K562 (cell line): ENCODE results near the gene TTC21A. TPM values are rescaled to one million over a fixed set of nuclear protein-coding genes. Genes with fewer than 3 reads are reported as not detected.

Source experiments
- ATAC-seq: fragments of 200-7000 bp; cut with Tn5 transposase; 3 replicates; pipeline ENCODE4 v1.9.1; 2020; ENCODE audit warnings: moderate library complexity
- BruUV-seq: library from RNA; stranded (reverse); fragments of 400-500 nt; replicated peaks from 2 replicates; lab custom pipeline; 2021; lab: Mats Ljungman, UMichigan
- CTCF ChIA-PET: fragments of 300-600 bp; formaldehyde crosslinking; extraction: SDS; loops from one replicate; lab custom pipeline; 2021; ENCODE audit warnings: low intra/inter-chr PET ratio; lab: Yijun Ruan, JAX
- POLR2A ChIA-PET: fragments of 300-600, 350-650 bp; sonication (Branson Sonifier 250); formaldehyde crosslinking; extraction: SDS; loops from one replicate; lab custom pipeline; 2021; ENCODE audit warnings: antibody characterized with exemption, inconsistent platforms; lab: Yijun Ruan, JAX
- DNase-seq, 4 experiments: peaks; one replicate each; pipeline versions ENCODE4 v3.0.0 to v3.0.0-alpha.2; 2011 to 2018; ENCODE audit warnings: low spot score in 3 of 4, mixed read lengths in 3 of 4; ENCODE audit errors: extremely low read depth in 1 of 4
- FAIRE-seq: peaks from 2 replicates; lab custom pipeline; 2011; peaks lifted over from hg19 to GRCh38; lab: Jason Lieb, UNC
- H2AFZ ChIP-seq: 2 replicates; pipeline ENCODE4 v1.6.0; 2011; ENCODE audit warnings: low read depth, low read length, control low read depth, inconsistent platforms
- H3K27ac ChIP-seq: fragments of 200-600 bp; 3 replicates; pipeline ENCODE4 v1.8.0; 2011; ENCODE audit warnings: low read depth, mild to moderate bottlenecking, control low read depth, inconsistent platforms, low read length, moderate library complexity, mixed read lengths; ENCODE audit errors: extremely low read depth
- H3K27me3 ChIP-seq, 2 experiments: fragments of 300-600 bp in 1 of 2; 2 replicates in 1 of 2; 3 replicates in 1 of 2; pipeline versions ENCODE4 v1.6.0 to v1.8.0; 2011; ENCODE audit warnings: inconsistent platforms in 2 of 2, low read length in 2 of 2, mild to moderate bottlenecking in 1 of 2, mixed read lengths in 1 of 2, moderate library complexity in 1 of 2; ENCODE audit not compliant: control insufficient read depth in 2 of 2, insufficient read depth in 2 of 2
- H3K36me3 ChIP-seq: fragments of 300-600 bp; 3 replicates; pipeline ENCODE4 v1.8.0; 2011; ENCODE audit warnings: mild to moderate bottlenecking, low read length, inconsistent platforms; ENCODE audit not compliant: control insufficient read depth, insufficient read depth
- H3K4me1 ChIP-seq, 2 experiments: fragments of 200-600 bp in 1 of 2; replicated peaks in 1 of 2; 2 replicates in 1 of 2; 3 replicates in 1 of 2; pipeline versions ENCODE4 v1.5.1 to v1.8.0; 2011; ENCODE audit warnings: inconsistent platforms in 2 of 2, low read length in 2 of 2, mild to moderate bottlenecking in 1 of 2, mixed read lengths in 1 of 2, moderate library complexity in 1 of 2; ENCODE audit not compliant: control insufficient read depth in 2 of 2, insufficient read depth in 2 of 2
- H3K4me2 ChIP-seq: 2 replicates; pipeline ENCODE4 v1.6.1; 2011; ENCODE audit warnings: low read length, control low read depth, inconsistent platforms, mixed read lengths; ENCODE audit not compliant: insufficient read depth
- H3K4me3 ChIP-seq: fragments of 200-600 bp; sonication (generic), shearing (Covaris generic); 2 replicates; pipeline ENCODE4 v1.5.1; 2016; ENCODE audit warnings: control low read depth, inconsistent platforms
- H3K79me2 ChIP-seq: fragments of 200-600 bp; 3 replicates; pipeline ENCODE4 v1.8.0; 2011; ENCODE audit warnings: low read length, inconsistent platforms; ENCODE audit not compliant: control insufficient read depth, insufficient read depth
- H3K9ac ChIP-seq, 2 experiments: 2 replicates each; pipeline versions ENCODE4 v1.6.0 to v1.6.1; 2011; ENCODE audit warnings: low read depth in 2 of 2, low read length in 2 of 2, control low read depth in 1 of 2, inconsistent platforms in 1 of 2, mild to moderate bottlenecking in 1 of 2, mixed read lengths in 1 of 2; ENCODE audit not compliant: insufficient read depth in 1 of 2
- H3K9me1 ChIP-seq: one replicate; pipeline ENCODE4 v1.6.0; 2011; ENCODE audit warnings: inconsistent platforms, mild to moderate bottlenecking, low read length, moderate library complexity; ENCODE audit not compliant: control insufficient read depth, insufficient read depth
- H3K9me3 ChIP-seq: replicated peaks from 2 replicates; pipeline ENCODE4 v1.5.1; 2011; ENCODE audit warnings: low read depth, low read length, inconsistent platforms; ENCODE audit not compliant: control insufficient read depth, insufficient read depth
- H4K20me1 ChIP-seq: replicated peaks from 2 replicates; pipeline ENCODE4 v1.6.1; 2011; ENCODE audit warnings: low read length, inconsistent platforms, mixed read lengths; ENCODE audit not compliant: control insufficient read depth, insufficient read depth
- ARID1B ChIP-seq: fragments of 450-650 bp; IDR thresholded peaks from 2 replicates; pipeline ENCODE4 v1.6.1; 2016; ENCODE audit warnings: antibody characterized with exemption, mild to moderate bottlenecking, inconsistent platforms
- CC2D1A ChIP-seq: fragments of 450-650 bp; IDR thresholded peaks from 2 replicates; pipeline ENCODE4 v1.6.1; 2017; ENCODE audit warnings: mild to moderate bottlenecking
- CHCHD3 ChIP-seq: fragments of 250-450 bp; sonication (Bioruptor Pico); IDR thresholded peaks from 2 replicates; pipeline ENCODE4 v2.1.2; 2022; ENCODE audit warnings: mild to moderate bottlenecking
- ETS1 ChIP-seq: conservative IDR thresholded peaks from 2 replicates; pipeline ENCODE4 v1.6.1; 2011; ENCODE audit warnings: low read depth, mild to moderate bottlenecking, low read length; ENCODE audit not compliant: control insufficient read depth
- HIVEP1 ChIP-seq: fragments of 250-450 bp; sonication (Bioruptor Pico); IDR thresholded peaks from 2 replicates; pipeline ENCODE4 v1.4.0; 2020; ENCODE audit warnings: mild to moderate bottlenecking
- ILK ChIP-seq: fragments of 450-650 bp; IDR thresholded peaks from 2 replicates; pipeline ENCODE4 v1.6.1; 2016; ENCODE audit warnings: missing genetic modification characterization, low read depth, mild to moderate bottlenecking, missing compliant biosample characterization, moderate library complexity, borderline replicate concordance
- MAX ChIP-seq: sonication (generic); formaldehyde crosslinking; IDR thresholded peaks from 2 replicates; pipeline ENCODE4 v1.9.0; 2022; ENCODE audit warnings: mild to moderate bottlenecking, missing genetic modification reagents
- NFXL1 ChIP-seq: fragments of 450-650 bp; formaldehyde crosslinking; IDR thresholded peaks from 2 replicates; pipeline ENCODE4 v1.4.0; 2021; ENCODE audit warnings: mild to moderate bottlenecking
- NUFIP1 ChIP-seq: fragments of 450-650 bp; IDR thresholded peaks from 2 replicates; pipeline ENCODE4 v1.6.1; 2018; ENCODE audit not compliant: partially characterized antibody
- POLR2AphosphoS2 ChIP-seq: IDR thresholded peaks from 2 replicates; pipeline ENCODE4 v1.6.1; 2012; ENCODE audit warnings: low read length, improper control_type of control experiment
- SIRT6 ChIP-seq: IDR thresholded peaks from one replicate; pipeline ENCODE4 v1.6.1; 2012; ENCODE audit warnings: low read depth, mild to moderate bottlenecking, control low read depth, inconsistent platforms, low read length, moderate library complexity
- SMAD3 ChIP-seq: fragments of 450-650 bp; formaldehyde crosslinking; conservative IDR thresholded peaks from 2 replicates; pipeline ENCODE4 v1.4.0; 2020; ENCODE audit warnings: mild to moderate bottlenecking
- SRSF7 ChIP-seq: fragments of 200-400 bp; formaldehyde crosslinking; optimal IDR thresholded peaks from 2 replicates; pipeline ENCODE3; 2017; ENCODE audit warnings: mild to moderate bottlenecking, low read depth, low read length
- STAG1 ChIP-seq: sonication (generic); formaldehyde crosslinking; IDR thresholded peaks from 2 replicates; pipeline ENCODE4 v1.5.0; 2020; ENCODE audit warnings: missing genetic modification reagents, borderline replicate concordance
- ZBTB33 ChIP-seq: sonication (generic); formaldehyde crosslinking; IDR thresholded peaks from 2 replicates; pipeline ENCODE4 v1.8.1; 2023; ENCODE audit warnings: mild to moderate bottlenecking, missing genetic modification reagents
- ZBTB8A ChIP-seq: fragments of 450-650 bp; IDR thresholded peaks from 2 replicates; pipeline ENCODE4 v1.6.1; 2018; ENCODE audit warnings: mild to moderate bottlenecking, moderate library complexity; ENCODE audit not compliant: partially characterized antibody
- ZC3H8 ChIP-seq: fragments of 450-650 bp; IDR thresholded peaks from 2 replicates; pipeline ENCODE4 v1.6.1; 2017
- ZNF699 ChIP-seq: fragments of 250-450 bp; sonication (Bioruptor Pico); IDR thresholded peaks from 2 replicates; pipeline ENCODE4 v1.8.0; 2021; ENCODE audit warnings: mild to moderate bottlenecking, moderate library complexity; ENCODE audit not compliant: insufficient replicate concordance
- ZNF830 ChIP-seq: fragments of 250-450 bp; sonication (Bioruptor Pico); IDR thresholded peaks from 2 replicates; pipeline ENCODE4 v1.5.0; 2021; ENCODE audit warnings: mild to moderate bottlenecking
- WGBS: fragments of 100-300 bp; shearing (Covaris generic); methylation state at CpG from one replicate; pipeline ENCODE4 v1.1.6; 2016; ENCODE audit warnings: low coverage, mixed read lengths; ENCODE audit not compliant: insufficient coverage; ENCODE audit errors: missing lambda C conversion rate; 5-methylcytosine and 5-hydroxymethylcytosine counted together
- in situ Hi-C: fragments of 300-500 bp; cut with MboI; formaldehyde crosslinking; loops from 4 replicates; pipeline ENCODE4 v1.15.0; 2018; ENCODE audit warnings: inconsistent platforms, mixed read lengths
- intact Hi-C: fragments of 100-400 bp; cut with micrococcal nuclease; formaldehyde crosslinking; loops from 2 replicates; pipeline ENCODE4 v1.14.2; 2022
- polyA plus RNA-seq, 8 experiments: library from polyadenylated mRNA; depleted of rRNA in 4 of 8; stranded (reverse) in 5 of 8; unstranded in 3 of 8; fragments of >200 nt; fragmentation: Nextera tagmentation in 2 of 8; fragmentation: Illumina TruSeq in 1 of 8; extraction: Ambion mirVana in 2 of 8; extraction: Trizol in 1 of 8; gene quantifications; 2 replicates each; pipeline versions ENCODE4 v1.2.1 to v1.2.3, GENCODE V29; 2011 to 2014; ENCODE audit warnings: inconsistent platforms in 1 of 8, missing spikeins in 1 of 8
- total RNA-seq, 7 experiments: library from RNA; depleted of rRNA in 6 of 7; stranded (reverse); fragments of >200 nt in 6 of 7; fragmentation: Illumina TruSeq in 2 of 7; extraction: Trizol in 2 of 7; gene quantifications; 2 replicates each; pipeline versions ENCODE4 v1.2.1 to v1.2.3, GENCODE V29; 2011 to 2021; ENCODE audit warnings: low replicate concordance in 1 of 7

TTC21A gene
- total and polyA plus RNA-seq, 9 of the 15 experiments (the other 6 are each of a cell fraction or from before 2014, with no cell fraction given), result 0.22 to 1.4 (median 0.70) TPM

- no peak overlapping the region for H3K4me3 ChIP-seq
- H3K9ac ChIP-seq, result no peak overlapping the region
- no peak for TF ChIP-seq CHCHD3
- TF ChIP-seq ARID1B, result no peak
- TF ChIP-seq ZBTB8A, result no peak
- TF ChIP-seq MAX (CRISPR knock-in tag), result no peak
- TF ChIP-seq ZNF830, result no peak
- no peak for TF ChIP-seq NFXL1
- no peak for TF ChIP-seq NUFIP1
- TF ChIP-seq CC2D1A, result no peak
- TF ChIP-seq SIRT6, result no peak
- no peak for TF ChIP-seq ILK
- no peak for TF ChIP-seq ZNF699
- TF ChIP-seq ETS1, result no peak
- no peak for TF ChIP-seq SMAD3 (CRISPR knock-in tag)
- no peak for TF ChIP-seq ZC3H8
- no peak for TF ChIP-seq POLR2AphosphoS2
- no peak for TF ChIP-seq ZBTB33 (CRISPR knock-in tag)
- TF ChIP-seq HIVEP1, result no peak
- no peak for TF ChIP-seq STAG1 (CRISPR knock-in tag)
- TF ChIP-seq SRSF7, result no peak
- TF ChIP-seq, all 486 proteins: peak for 0
- FAIRE-seq, result peak; percentile 42
- intact Hi-C loops (loop anchor here (1.0 to 5.0 kb wide), 5 partner anchors 23 to 251 kb away; no protein-coding TSS in a partner anchor), in situ Hi-C loops (loop anchor here (5.0 to 10.0 kb wide), 3 partner anchors 61 to 259 kb away; partner anchors contain the start of gene SLC25A38)
- ATAC-seq, result no peak
- H3K9me1 ChIP-seq, result no peaks in the 10 kb centered on the region
- no peak overlapping the region for H3K4me2 ChIP-seq
- H3K27ac ChIP-seq, result no peak overlapping the region
- H3K4me1 ChIP-seq, result no peaks in the 10 kb centered on the region; a peak in 1 of 5 replicates
- ChIA-PET POLR2A (interaction anchor here (0.6 to 4.1 kb wide), 16 partner anchors 9 to 162 kb away, joined by 3 to 21 read pairs (median 4); no protein-coding TSS in a partner anchor), CTCF (interaction anchor here (0.7 to 3.0 kb wide), 6 partner anchors 58 to 252 kb away, joined by 3 to 42 read pairs (median 4); no protein-coding TSS in a partner anchor)
- no peaks in the 10 kb centered on the region for H4K20me1 ChIP-seq
- no TSS peak for BruUV-seq
- H3K27me3 ChIP-seq, result no peaks in the 10 kb centered on the region
- no peaks in the 10 kb centered on the region for H3K36me3 ChIP-seq
- DNase-seq, result no peak
- no peaks in the 10 kb centered on the region for H3K79me2 ChIP-seq
- WGBS, result 31% methylated on average over 12 of the region's 12 CpGs
- H3K9me3 ChIP-seq, result no peaks in the 10 kb centered on the region
- H2AFZ ChIP-seq, result peak overlapping the region; percentile 59
Measured at GRCh38 chr3:39125841-39126500, 18.5 kb downstream of the TTC21A start.
